Transverse colon (tissue), 4 donors: Measurements from ENCODE around the gene MAP3K7. TPM values are rescaled to one million over a fixed set of nuclear protein-coding genes. Genes with fewer than 3 reads are reported as not detected.

ENCODE experiments used
- DNase-seq: peaks from one replicate; pipeline ENCODE4 v3.0.0-alpha.2; 2019
- H3K27ac ChIP-seq, 4 donors: fragments of 200-600 bp; sonication (generic); 2 replicates each; pipeline ENCODE4 v1.5.1; 2016 to 2018; ENCODE audit warnings: inconsistent platforms in 4 of 4
- H3K27me3 ChIP-seq: fragments of 200-600 bp; sonication (generic); 2 replicates; pipeline ENCODE4 v1.5.1; 2017; ENCODE audit warnings: inconsistent platforms
- H3K36me3 ChIP-seq, 4 donors: fragments of 200-600 bp; sonication (generic); 2 replicates each; pipeline ENCODE4 v1.5.1; 2017 to 2019; ENCODE audit warnings: inconsistent platforms in 4 of 4
- H3K4me1 ChIP-seq, 4 donors: fragments of 200-600 bp; sonication (generic); 2 replicates each; pipeline ENCODE4 v1.5.1; 2017 to 2020; ENCODE audit warnings: inconsistent platforms in 4 of 4
- H3K4me3 ChIP-seq, 4 donors: fragments of 200-600 bp; sonication (generic); 1 replicate in 1 of 4; 2 replicates in 3 of 4; pipeline versions ENCODE4 v1.5.1 to v1.6.1; 2017 to 2019; ENCODE audit warnings: inconsistent platforms in 4 of 4
- H3K9me3 ChIP-seq, 2 donors: fragments of 200-600 bp; sonication (generic); 2 replicates each; pipeline ENCODE4 v1.5.1; 2017 to 2019; ENCODE audit warnings: inconsistent platforms in 2 of 2
- CTCF ChIP-seq, 5 experiments: fragments of 200-600 bp in 3 of 5; fragments of 450-650 bp in 2 of 5; sonication (generic) in 3 of 5; IDR thresholded peaks; 1 replicate in 2 of 5; 2 replicates in 3 of 5; pipeline ENCODE4 v1.5.1; 2016 to 2017; ENCODE audit warnings: antibody characterized with exemption in 5 of 5, inconsistent platforms in 3 of 5, mild to moderate bottlenecking in 2 of 5, moderate library complexity in 1 of 5
- EP300 ChIP-seq: sonication (generic); formaldehyde crosslinking; IDR thresholded peaks from one replicate; pipeline ENCODE4 v1.6.1; 2017; ENCODE audit warnings: antibody characterized with exemption, low read depth
- POLR2A ChIP-seq: fragments of 450-650 bp; IDR thresholded peaks from one replicate; pipeline ENCODE4 v1.6.1; 2016; ENCODE audit warnings: antibody characterized with exemption, mild to moderate bottlenecking, moderate library complexity
- POLR2AphosphoS5 ChIP-seq, 3 donors: sonication (generic); formaldehyde crosslinking; IDR thresholded peaks; one replicate each; pipeline ENCODE4 v1.6.1; 2016; ENCODE audit warnings: antibody characterized with exemption in 3 of 3
- WGBS, 2 donors: methylation state at CpG; one replicate each; pipeline ENCODE4 v1.1.5; 2018; ENCODE audit warnings: low coverage in 1 of 2; 5-methylcytosine and 5-hydroxymethylcytosine counted together
- in situ Hi-C, 4 donors: fragments of 200-750 bp; cut with MboI; loops; one replicate each; pipeline versions ENCODE4 v1.15.0 to v1.15.1; 2017; ENCODE audit warnings: low sequenced_read_pairs in 3 of 4, low pct_ligation_motif_present in 1 of 4, low pct_unique_long_range_greater_than_20kb in 1 of 4
- intact Hi-C: fragments of 100-400 bp; cut with DNase I; formaldehyde crosslinking; loops from one replicate; pipeline ENCODE4 v1.15.1; 2023; ENCODE audit warnings: low total_unique reads
- total RNA-seq, 4 donors: library from RNA; depleted of rRNA; stranded (reverse); fragments of >200 nt; gene quantifications; one replicate each; pipeline ENCODE4 v1.1.0, GENCODE V29; 2016

The MAP3K7 gene
- total RNA-seq, 4 donors from 2014 or later: 19.3 to 37.6 (median 28.5) TPM

GRCh38 chr6:90500458-90500857 is 86.4 kb downstream of the MAP3K7 start:
- in situ Hi-C loops (no loop called here), intact Hi-C loops (no loop called here)
- 83 to 100% methylated on average over 2 to 9 of the region's 9 CpGs for WGBS, 2 donors
- no peaks in the 10 kb centered on the region for H3K9me3 ChIP-seq
- peaks cover 0 to 5% (median 0%) of the 10 kb centered on the region in 4 donors for H3K4me1 ChIP-seq
- H3K4me3 ChIP-seq: no peak overlapping the region
- H3K27ac ChIP-seq: no peak overlapping the region
- H3K36me3 ChIP-seq: no peaks in the 10 kb centered on the region
- no peaks in the 10 kb centered on the region for H3K27me3 ChIP-seq
- TF ChIP-seq EP300 (no peak), CTCF (IDR thresholded peaks at IDR 0.05) (no peak), POLR2AphosphoS5 (IDR thresholded peaks at IDR 0.05) (no peak), POLR2A (no peak)
- DNase-seq: no peak

- in situ Hi-C loops (loop anchor here in 1 of 4 donors (25.0 kb wide), 1 partner anchor 1060 kb away; the partner anchor contains the start of gene ANKRD6), intact Hi-C loops (no loop called here)
- H3K36me3 ChIP-seq: no peaks in the 10 kb centered on the region
- DNase-seq: no peak
- H3K4me1 ChIP-seq: no peaks in the 10 kb centered on the region
- no peak for TF ChIP-seq POLR2A
- no peak for TF ChIP-seq POLR2AphosphoS5 (IDR thresholded peaks at IDR 0.05)
- TF ChIP-seq CTCF (IDR thresholded peaks at IDR 0.05): no peak
- no peak for TF ChIP-seq EP300
- H3K27me3 ChIP-seq: no peaks in the 10 kb centered on the region
- no peaks in the 10 kb centered on the region for H3K9me3 ChIP-seq
- H3K4me3 ChIP-seq: no peak overlapping the region
- 87 to 88% methylated on average over 1 of the region's 1 CpG for WGBS, 2 donors
- H3K27ac ChIP-seq: no peak overlapping the region
Measured at GRCh38 chr6:90497411-90497810, 89.5 kb downstream of the MAP3K7 start.

GRCh38 chr6:90496258-90497016 is 90.4 kb downstream of the MAP3K7 start:
- intact Hi-C loops: no loop called here
- TF ChIP-seq CTCF (IDR thresholded peaks at IDR 0.05) (no peak), POLR2A (no peak), POLR2AphosphoS5 (IDR thresholded peaks at IDR 0.05) (no peak), EP300 (no peak)
- no peaks in the 10 kb centered on the region for H3K9me3 ChIP-seq
- H3K4me3 ChIP-seq: no peak overlapping the region
- 55 to 68% methylated on average over 14 to 17 of the region's 17 CpGs for WGBS, 2 donors
- in situ Hi-C loops: loop anchor here in 1 of 4 donors (25.0 kb wide), 1 partner anchor 1059 kb away; the partner anchor contains the start of gene ANKRD6
- no peak for DNase-seq
- no peak overlapping the region for H3K27ac ChIP-seq
- H3K4me1 ChIP-seq: no peaks in the 10 kb centered on the region
- no peaks in the 10 kb centered on the region for H3K36me3 ChIP-seq
- no peaks in the 10 kb centered on the region for H3K27me3 ChIP-seq

- WGBS, 2 donors: 86 to 90% methylated on average over 9 of the region's 9 CpGs
- Histone ChIP-seq H3K9me3 (no peaks in the 10 kb centered on the region), H3K4me1 (no peaks in the 10 kb centered on the region), H3K27ac (no peak overlapping the region), H3K4me3 (no peak overlapping the region), H3K27me3 (no peaks in the 10 kb centered on the region), H3K36me3 (no peaks in the 10 kb centered on the region)
- intact Hi-C loops: no loop called here
- TF ChIP-seq CTCF (IDR thresholded peaks at IDR 0.05) (no peak), EP300 (no peak), POLR2A (no peak), POLR2AphosphoS5 (IDR thresholded peaks at IDR 0.05) (no peak)
- in situ Hi-C loops: loop anchor here in 1 of 4 donors (25.0 kb wide), 1 partner anchor 1058 kb away; the partner anchor contains the start of gene ANKRD6
- DNase-seq: no peak
Measured at GRCh38 chr6:90495216-90495817, 91.6 kb downstream of the MAP3K7 start.
